Measurements from ENCODE around the gene DCANP1.

DNA sequence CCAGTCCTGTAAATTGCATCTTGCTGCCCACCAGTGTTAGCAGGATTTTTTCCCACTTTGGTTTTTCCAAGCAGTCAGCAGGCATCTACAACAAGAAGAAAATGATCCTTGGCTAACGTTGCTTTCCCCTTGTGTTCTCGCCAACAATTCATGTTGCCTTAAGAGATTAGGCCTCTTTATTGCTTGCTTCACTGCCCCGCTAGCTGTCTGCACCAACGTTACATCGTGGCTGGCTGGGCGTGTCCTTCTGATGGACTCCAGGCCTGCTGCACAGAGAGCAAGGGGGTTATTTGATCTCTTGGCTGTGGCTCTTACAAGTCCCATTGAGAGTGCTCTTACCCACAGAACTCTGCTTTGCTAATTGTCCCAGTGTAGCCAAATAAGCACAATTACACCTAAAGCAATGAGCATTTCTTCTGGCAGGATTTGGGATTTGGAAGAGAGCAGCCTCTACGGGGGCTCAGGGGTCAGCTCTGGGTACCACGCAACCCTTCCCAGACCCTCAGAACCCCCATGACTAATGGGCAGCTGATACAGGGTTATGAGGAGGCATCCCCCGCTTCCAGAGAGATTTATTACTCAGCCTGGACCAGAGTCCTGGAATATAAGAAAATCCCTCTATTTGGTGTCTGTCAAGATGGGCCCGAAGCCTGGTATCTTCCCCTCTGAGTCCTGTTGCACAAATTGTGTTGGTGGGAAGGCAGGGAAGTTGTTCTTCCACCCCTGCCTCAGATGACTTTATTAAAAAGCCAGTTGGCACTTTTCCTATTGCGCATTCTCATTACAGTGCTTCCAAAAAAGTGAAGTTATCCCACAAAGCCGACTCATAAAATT, 17.6 kb downstream of the DCANP1 start:
- no peak for TF ChIP-seq POLR2AphosphoS5 (IDR thresholded peaks at IDR 0.05; ENCODE audit: borderline replicate concordance, low read depth, low read length)
- no peak for TF ChIP-seq FOXP2 (optimal IDR thresholded peaks at IDR 0.05; ENCODE audit: control extremely low read depth, extremely low read length, insufficient read depth)
